Dermis blood vessel endothelial cell (primary cell): ENCODE results near the gene DNAJB14. TPM values are rescaled to one million over a fixed set of nuclear protein-coding genes. Genes with fewer than 3 reads are reported as not detected.

Experiments
- DNase-seq: peaks from one replicate; pipeline ENCODE4 v3.0.0; 2010
- total RNA-seq: library from RNA; depleted of rRNA; stranded (reverse); fragments of >200 nt; gene quantifications from 2 replicates; pipeline ENCODE4 v1.2.3, GENCODE V29; 2014

The DNAJB14 gene
- total RNA-seq, 1 donor from 2014 or later, result 79.0 TPM

GRCh38 chr4:99861120-99861905 lies 85.1 kb downstream of the DNAJB14 start:
- DNase-seq, result no peak

GRCh38 chr4:99860521-99860920 lies 85.9 kb downstream of the DNAJB14 start:
- DNase-seq, result no peak

- no peak for DNase-seq
Measured at GRCh38 chr4:99859618-99860017, 86.8 kb downstream of the DNAJB14 start.

- DNase-seq, result no peak
Measured at GRCh38 chr4:99857307-99857706, 89.1 kb downstream of the DNAJB14 start.

- peak; percentile 16 for DNase-seq
Measured at GRCh38 chr4:99856166-99856565, 90.3 kb downstream of the DNAJB14 start.

GRCh38 chr4:99855678-99856077 lies 90.7 kb downstream of the DNAJB14 start:
- DNase-seq, result no peak

- DNase-seq, result no peak
Measured at GRCh38 chr4:99853999-99854398, 92.4 kb downstream of the DNAJB14 start.

GRCh38 chr4:99853190-99853589 lies 93.2 kb downstream of the DNAJB14 start:
- no peak for DNase-seq

- DNase-seq, result no peak
Measured at GRCh38 chr4:99852199-99852749, 94.1 kb downstream of the DNAJB14 start.

GRCh38 chr4:99848591-99849001 lies 97.8 kb downstream of the DNAJB14 start:
- DNase-seq, result no peak

- DNase-seq, result no peak
Measured at GRCh38 chr4:99847362-99847976, 98.9 kb downstream of the DNAJB14 start.

- no peak for DNase-seq
Measured at GRCh38 chr4:99846891-99847290, 99.5 kb downstream of the DNAJB14 start.

Other genes starting within 250 kb of the DNAJB14 start
- not detected in 2 replicates for gene DAPP1, start 129.8 kb downstream of the DNAJB14 start, total RNA-seq
- gene LAMTOR3, start 52.2 kb downstream of the DNAJB14 start, total RNA-seq, result 41.2 and 43.0 TPM in 2 replicates
- gene H2AZ1, start 3.7 kb upstream of the DNAJB14 start, total RNA-seq, result 303 and 446 TPM in 2 replicates
- 1.7 and 2.2 TPM in 2 replicates for gene DDIT4L, start 243.8 kb upstream of the DNAJB14 start, total RNA-seq